Gastroesophageal sphincter (tissue), 4 donors: ENCODE measurements around the gene BMAL1. TPM values are rescaled to one million over a fixed set of nuclear protein-coding genes. Genes with fewer than 3 reads are reported as not detected.

ENCODE experiments used
- ATAC-seq: fragments of 150-250 bp; one replicate; pipeline ENCODE4 v1.9.1; 2016; ENCODE audit warnings: mild to moderate bottlenecking, moderate library complexity
- H3K27ac ChIP-seq, 4 donors: fragments of 200-600 bp; sonication (generic) in 3 of 4; 1 replicate in 3 of 4; 2 replicates in 1 of 4; pipeline ENCODE4 v1.5.1; 2016 to 2019
- H3K27me3 ChIP-seq: fragments of 200-600 bp; sonication (generic); one replicate; pipeline ENCODE4 v1.5.1; 2019
- H3K36me3 ChIP-seq, 2 donors: fragments of 200-600 bp; sonication (generic); one replicate each; pipeline ENCODE4 v1.5.1; 2019; ENCODE audit warnings: control low read depth in 1 of 2
- H3K4me1 ChIP-seq, 3 donors: fragments of 200-600 bp; sonication (generic); 1 replicate in 2 of 3; 2 replicates in 1 of 3; pipeline ENCODE4 v1.5.1; 2016 to 2019; ENCODE audit warnings: control low read depth in 2 of 3
- H3K4me3 ChIP-seq, 2 donors: fragments of 200-600 bp; sonication (generic); one replicate each; pipeline ENCODE4 v1.5.1; 2019; ENCODE audit warnings: mild to moderate bottlenecking in 1 of 2, moderate library complexity in 1 of 2
- H3K9me3 ChIP-seq, 3 donors: fragments of 200-600 bp; sonication (generic); one replicate each; pipeline ENCODE4 v1.5.1; 2017 to 2019; ENCODE audit warnings: control low read depth in 2 of 3
- CTCF ChIP-seq, 4 experiments: fragments of 200-600 bp in 2 of 4; fragments of 450-650 bp in 2 of 4; sonication (generic) in 1 of 4; IDR thresholded peaks; one replicate each; pipeline ENCODE4 v1.5.1; 2017 to 2019; ENCODE audit warnings: antibody characterized with exemption in 4 of 4, mild to moderate bottlenecking in 2 of 4, moderate library complexity in 2 of 4
- EP300 ChIP-seq: sonication (generic); formaldehyde crosslinking; IDR thresholded peaks from one replicate; pipeline ENCODE4 v1.6.1; 2017; ENCODE audit warnings: antibody characterized with exemption, mild to moderate bottlenecking
- POLR2A ChIP-seq, 2 donors: fragments of 450-650 bp; IDR thresholded peaks; one replicate each; pipeline ENCODE4 v1.6.1; 2017; ENCODE audit warnings: antibody characterized with exemption in 2 of 2, mild to moderate bottlenecking in 2 of 2, moderate library complexity in 1 of 2
- POLR2AphosphoS5 ChIP-seq: sonication (generic); formaldehyde crosslinking; IDR thresholded peaks from one replicate; pipeline ENCODE4 v1.6.1; 2017; ENCODE audit warnings: antibody characterized with exemption
- WGBS, 2 donors: methylation state at CpG; one replicate each; pipeline ENCODE4 v1.1.5; 2018; ENCODE audit warnings: low coverage in 1 of 2; 5-methylcytosine and 5-hydroxymethylcytosine counted together
- total RNA-seq, 4 donors: library from RNA; depleted of rRNA; stranded (reverse); fragments of >200 nt; gene quantifications; one replicate each; pipeline ENCODE4 v1.1.0, GENCODE V29; 2016

BMAL1 gene
- total RNA-seq, 4 donors from 2014 or later = 32.2 to 38.4 (median 36.0) TPM

GRCh38 chr11:13320688-13321087, 43.1 kb downstream of the BMAL1 start:
- peaks cover 0 to 40% (median 11%) of the 10 kb centered on the region in 3 donors for H3K4me1 ChIP-seq
- no peak overlapping the region for H3K4me3 ChIP-seq
- H3K36me3 ChIP-seq = peaks cover 0 to 4% of the 10 kb centered on the region in 2 donors
- H3K9me3 ChIP-seq = no peaks in the 10 kb centered on the region
- H3K27ac ChIP-seq = no peak overlapping the region
- no peaks in the 10 kb centered on the region for H3K27me3 ChIP-seq
- no peak for ATAC-seq
- TF ChIP-seq CTCF (IDR thresholded peaks at IDR 0.05) (no peak), POLR2AphosphoS5 (no peak), EP300 (no peak), POLR2A (IDR thresholded peaks at IDR 0.05) (no peak)
- 85 to 100% methylated on average over 3 of the region's 3 CpGs for WGBS, 2 donors

- 83 to 87% methylated on average over 2 of the region's 2 CpGs for WGBS, 2 donors
Measured at GRCh38 chr11:13321431-13321830, 43.8 kb downstream of the BMAL1 start.

GRCh38 chr11:13324141-13324540, 46.6 kb downstream of the BMAL1 start:
- no peak for TF ChIP-seq POLR2A (IDR thresholded peaks at IDR 0.05)
- TF ChIP-seq POLR2AphosphoS5 = no peak
- no peak for TF ChIP-seq CTCF (IDR thresholded peaks at IDR 0.05)
- no peak for TF ChIP-seq EP300
- H3K4me1 ChIP-seq = peaks cover 0 to 13% (median 0%) of the 10 kb centered on the region in 3 donors
- H3K36me3 ChIP-seq = peaks cover 0 to 4% of the 10 kb centered on the region in 2 donors
- no peaks in the 10 kb centered on the region for H3K27me3 ChIP-seq
- H3K27ac ChIP-seq = no peak overlapping the region
- no peak overlapping the region for H3K4me3 ChIP-seq
- no peak for ATAC-seq
- 38 to 89% methylated on average over 3 to 6 of the region's 8 CpGs for WGBS, 2 donors
- no peaks in the 10 kb centered on the region for H3K9me3 ChIP-seq

More at GRCh38 chr11:13321431-13321830, 43.8 kb downstream of the BMAL1 start:
- no peaks in the 10 kb centered on the region for H3K27me3 ChIP-seq
- no peaks in the 10 kb centered on the region for H3K9me3 ChIP-seq
- H3K4me1 ChIP-seq = peaks cover 0 to 33% (median 7%) of the 10 kb centered on the region in 3 donors
- ATAC-seq = no peak
- H3K36me3 ChIP-seq = peaks cover 0 to 4% of the 10 kb centered on the region in 2 donors
- no peak for TF ChIP-seq POLR2AphosphoS5
- H3K4me3 ChIP-seq = no peak overlapping the region
- no peak overlapping the region for H3K27ac ChIP-seq

- Histone ChIP-seq H3K27me3 (no peaks in the 10 kb centered on the region), H3K4me3 (no peak overlapping the region), H3K27ac (no peak overlapping the region), H3K4me1 (peaks cover 0 to 13% (median 4%) of the 10 kb centered on the region in 3 donors), H3K9me3 (no peaks in the 10 kb centered on the region), H3K36me3 (peaks cover 0 to 4% of the 10 kb centered on the region in 2 donors)
- 55 to 56% methylated on average over 3 to 4 of the region's 5 CpGs for WGBS, 2 donors
- TF ChIP-seq POLR2AphosphoS5 (no peak), EP300 (no peak), POLR2A (IDR thresholded peaks at IDR 0.05) (no peak), CTCF (IDR thresholded peaks at IDR 0.05) (no peak)
- no peak for ATAC-seq
Measured at GRCh38 chr11:13324709-13325108, 47.1 kb downstream of the BMAL1 start.

GRCh38 chr11:13327421-13327820, 49.8 kb downstream of the BMAL1 start:
- TF ChIP-seq POLR2A (IDR thresholded peaks at IDR 0.05) (no peak), POLR2AphosphoS5 (no peak), CTCF (IDR thresholded peaks at IDR 0.05) (no peak), EP300 (no peak)
- no peaks in the 10 kb centered on the region for H3K9me3 ChIP-seq
- H3K4me1 ChIP-seq = peaks cover 0 to 33% (median 10%) of the 10 kb centered on the region in 3 donors
- H3K4me3 ChIP-seq = no peak overlapping the region
- ATAC-seq = no peak
- H3K27me3 ChIP-seq = no peaks in the 10 kb centered on the region
- peaks cover 0 to 4% of the 10 kb centered on the region in 2 donors for H3K36me3 ChIP-seq
- 57 to 60% methylated on average over 3 to 4 of the region's 4 CpGs for WGBS, 2 donors
- H3K27ac ChIP-seq = no peak overlapping the region
